GM19025 (cell line): Measurements from ENCODE around the gene FGGY.
"Not testable (repeated sequence)": the region's sequence is repeated elsewhere in the genome, so short reads cannot be mapped to it uniquely, and the experiment has no call there.

ENCODE experiments used
- ATAC-seq: cut with Tn5 transposase; IDR thresholded peaks from one replicate; pipeline ENCODE4 v1.9.1; 2021; ENCODE audit warnings: mild to moderate bottlenecking, low read depth, moderate library complexity; ENCODE audit not compliant: unreplicated experiment

The FGGY gene

GRCh38 chr1:59343576-59343840 lies 46.6 kb downstream of the FGGY start:
- ATAC-seq: no peak

- ATAC-seq: no peak
These were observed 48.3 kb downstream of the FGGY start for GRCh38 chr1:59345221-59345620.

GRCh38 chr1:59346429-59346828 lies 49.5 kb downstream of the FGGY start:
- no peak for ATAC-seq

- ATAC-seq: no peak
These were observed 52.2 kb downstream of the FGGY start for GRCh38 chr1:59349101-59349500.

- ATAC-seq: no peak
These were observed 53.6 kb downstream of the FGGY start for GRCh38 chr1:59350521-59350920.

- ATAC-seq: no peak
These were observed 55.2 kb downstream of the FGGY start for GRCh38 chr1:59352065-59352464.

- ATAC-seq: no peak
These were observed 56.6 kb downstream of the FGGY start for GRCh38 chr1:59353453-59353852.

GRCh38 chr1:59354239-59354638 lies 57.3 kb downstream of the FGGY start:
- ATAC-seq: not testable (repeated sequence)

GRCh38 chr1:59354709-59355337 lies 57.9 kb downstream of the FGGY start:
- peak; percentile 62 for ATAC-seq

GRCh38 chr1:59355361-59355760 lies 58.5 kb downstream of the FGGY start:
- peak; percentile 47 for ATAC-seq

GRCh38 chr1:59356627-59357026 lies 59.7 kb downstream of the FGGY start:
- no peak for ATAC-seq

GRCh38 chr1:59357645-59358320 lies 60.9 kb downstream of the FGGY start:
- ATAC-seq: no peak

- no peak for ATAC-seq
These were observed 62.4 kb downstream of the FGGY start for GRCh38 chr1:59359325-59359724.

- ATAC-seq: no peak
These were observed 63.3 kb downstream of the FGGY start for GRCh38 chr1:59360170-59360569.

GRCh38 chr1:59360729-59361128 lies 63.8 kb downstream of the FGGY start:
- no peak for ATAC-seq

GRCh38 chr1:59361766-59362165 lies 64.9 kb downstream of the FGGY start:
- ATAC-seq: no peak

- ATAC-seq: no peak
These were observed 67.1 kb downstream of the FGGY start for GRCh38 chr1:59364037-59364436.

GRCh38 chr1:59366346-59366745 lies 69.5 kb downstream of the FGGY start:
- no peak for ATAC-seq

GRCh38 chr1:59367301-59368007 lies 70.6 kb downstream of the FGGY start:
- ATAC-seq: no peak

GRCh38 chr1:59368008-59368670 lies 71.2 kb downstream of the FGGY start:
- no peak for ATAC-seq
